IMR-90 (cell line): ENCODE data around the gene ZFYVE26. TPM values are rescaled to one million over a fixed set of nuclear protein-coding genes. Genes with fewer than 3 reads are reported as not detected.

ENCODE experiments used
- ATAC-seq: fragments of 200-7000 bp; cut with Tn5 transposase; 2 replicates; pipeline ENCODE4 v1.9.1; 2020; ENCODE audit warnings: low read depth, mild to moderate bottlenecking, moderate library complexity
- BruUV-seq: library from RNA; stranded (reverse); fragments of 400-500 nt; replicated peaks from 2 replicates; lab custom pipeline; 2021; lab: Mats Ljungman, UMichigan
- CTCF ChIA-PET: fragments of 300-600 bp; formaldehyde crosslinking; extraction: SDS; loops from one replicate; lab custom pipeline; 2021; ENCODE audit warnings: antibody characterized with exemption; lab: Yijun Ruan, JAX
- POLR2A ChIA-PET: fragments of 300-600 bp; sonication (Branson Sonifier 250); formaldehyde crosslinking; loops from one replicate; lab custom pipeline; 2022; ENCODE audit warnings: antibody characterized with exemption; ENCODE audit not compliant: unreplicated experiment; lab: Charles Lee
- DNase-seq: peaks from one replicate; pipeline ENCODE4 v3.0.0; 2013
- H2AFZ ChIP-seq: replicated peaks from 2 replicates; pipeline ENCODE3; 2013; ENCODE audit warnings: low read length, mild to moderate bottlenecking; ENCODE audit not compliant: poor library complexity
- H2AK5ac ChIP-seq: 2 replicates; pipeline ENCODE4 v1.6.1; 2013; ENCODE audit warnings: low read depth, low read length, inconsistent platforms
- H2AK9ac ChIP-seq: replicated peaks from 2 replicates; pipeline ENCODE3; 2013; ENCODE audit warnings: mild to moderate bottlenecking, low read depth, low read length, moderate library complexity; ENCODE audit not compliant: poor library complexity
- H2BK120ac ChIP-seq: 2 replicates; pipeline ENCODE4 v1.6.1; 2013; ENCODE audit warnings: low read depth, low read length, inconsistent platforms
- H2BK15ac ChIP-seq: 3 replicates; pipeline ENCODE4 v1.6.1; 2013; ENCODE audit warnings: low read depth, low read length, inconsistent platforms
- H2BK20ac ChIP-seq: 2 replicates; pipeline ENCODE4 v1.6.1; 2013; ENCODE audit warnings: low read depth, mild to moderate bottlenecking, inconsistent platforms, low read length, moderate library complexity
- H2BK5ac ChIP-seq: 2 replicates; pipeline ENCODE4 v1.6.1; 2013; ENCODE audit warnings: mild to moderate bottlenecking, low read depth, low read length, inconsistent platforms; ENCODE audit not compliant: poor library complexity, severe bottlenecking
- H3K14ac ChIP-seq: replicated peaks from 2 replicates; pipeline ENCODE4 v1.6.1; 2013; ENCODE audit warnings: low read depth, low read length, inconsistent platforms
- H3K18ac ChIP-seq: 2 replicates; pipeline ENCODE4 v1.6.1; 2013; ENCODE audit warnings: low read depth, low read length, control low read depth
- H3K23ac ChIP-seq: 2 replicates; pipeline ENCODE4 v1.6.1; 2013; ENCODE audit warnings: low read depth, low read length, inconsistent platforms
- H3K27ac ChIP-seq: 2 replicates; pipeline ENCODE4 v1.5.1; 2013; ENCODE audit warnings: mild to moderate bottlenecking, control low read depth, low read length; ENCODE audit not compliant: insufficient read depth
- H3K27me3 ChIP-seq: 2 replicates; pipeline ENCODE4 v1.6.1; 2013; ENCODE audit warnings: low read length; ENCODE audit not compliant: control insufficient read depth, insufficient read depth
- H3K36me3 ChIP-seq: 2 replicates; pipeline ENCODE4 v1.6.1; 2013; ENCODE audit warnings: low read length, mixed read lengths; ENCODE audit not compliant: control insufficient read depth, insufficient read depth
- H3K4ac ChIP-seq: 2 replicates; pipeline ENCODE4 v1.6.1; 2013; ENCODE audit warnings: low read depth, low read length, inconsistent platforms
- H3K4me1 ChIP-seq: 2 replicates; pipeline ENCODE4 v1.6.1; 2013; ENCODE audit warnings: low read length, mixed read lengths; ENCODE audit not compliant: control insufficient read depth, insufficient read depth
- H3K4me2 ChIP-seq: 2 replicates; pipeline ENCODE4 v1.6.1; 2013; ENCODE audit warnings: low read depth, mild to moderate bottlenecking, control low read depth, low read length, moderate library complexity
- H3K4me3 ChIP-seq: 2 replicates; pipeline ENCODE4 v1.5.1; 2013; ENCODE audit warnings: low read depth, mild to moderate bottlenecking, control low read depth, low read length, moderate library complexity; ENCODE audit not compliant: insufficient read depth
- H3K56ac ChIP-seq: 2 replicates; pipeline ENCODE4 v1.6.1; 2013; ENCODE audit warnings: low read length, inconsistent platforms; ENCODE audit not compliant: insufficient read depth; ENCODE audit errors: extremely low read depth
- H3K79me1 ChIP-seq, 2 experiments: 2 replicates each; pipeline ENCODE4 v1.6.1; 2013; ENCODE audit warnings: low read length in 2 of 2, inconsistent platforms in 1 of 2, low read depth in 1 of 2
- H3K9ac ChIP-seq: 2 replicates; pipeline ENCODE4 v1.6.1; 2013; ENCODE audit warnings: low read depth, low read length, control low read depth
- H3K9me1 ChIP-seq: 2 replicates; pipeline ENCODE4 v1.6.1; 2013; ENCODE audit warnings: low read length, inconsistent platforms; ENCODE audit not compliant: insufficient read depth
- H3K9me3 ChIP-seq: 2 replicates; pipeline ENCODE4 v1.6.1; 2013; ENCODE audit warnings: low read length; ENCODE audit not compliant: control insufficient read depth, insufficient read depth
- H4K20me1 ChIP-seq: 2 replicates; pipeline ENCODE4 v1.6.1; 2013; ENCODE audit warnings: low read length, inconsistent platforms; ENCODE audit not compliant: insufficient read depth
- H4K5ac ChIP-seq: 2 replicates; pipeline ENCODE4 v1.6.1; 2013; ENCODE audit warnings: mild to moderate bottlenecking, low read depth, low read length, control low read depth
- H4K8ac ChIP-seq, 2 experiments: 2 replicates each; pipeline ENCODE4 v1.6.1; 2013; ENCODE audit warnings: low read depth in 2 of 2, low read length in 2 of 2, control low read depth in 1 of 2, inconsistent platforms in 1 of 2
- H4K91ac ChIP-seq: 2 replicates; pipeline ENCODE4 v1.6.1; 2013; ENCODE audit warnings: low read depth, low read length, inconsistent platforms; ENCODE audit not compliant: insufficient read depth
- BHLHE40 ChIP-seq: fragments of 150-350 bp; IDR thresholded peaks from 2 replicates; pipeline ENCODE4 v1.6.1; 2016; ENCODE audit warnings: mild to moderate bottlenecking, low read depth, low read length
- CEBPB ChIP-seq: IDR thresholded peaks from 2 replicates; pipeline ENCODE4 v1.6.1; 2012; ENCODE audit warnings: low read depth, low read length, improper control_type of control experiment
- RCOR1 ChIP-seq: IDR thresholded peaks from 2 replicates; pipeline ENCODE4 v1.6.1; 2012; ENCODE audit warnings: mild to moderate bottlenecking, low read length, improper control_type of control experiment; ENCODE audit not compliant: insufficient replicate concordance
- RFX5 ChIP-seq: IDR thresholded peaks from 2 replicates; pipeline ENCODE4 v1.8.0; 2012; ENCODE audit warnings: low read depth, mild to moderate bottlenecking, low read length, moderate library complexity
- WGBS, 2 experiments: methylation state at CpG; one replicate each; pipeline versions ENCODE4 v1.1.5 to v1.1.7; 2013; ENCODE audit warnings: missing lambda C conversion rate in 2 of 2; ENCODE audit not compliant: insufficient read length in 1 of 2; ENCODE audit errors: extremely low coverage in 2 of 2; 5-methylcytosine and 5-hydroxymethylcytosine counted together
- dilution Hi-C: fragments of 300-500 bp; cut with HindIII; formaldehyde crosslinking; loops from one replicate; pipeline ENCODE4 v1.14.3; 2018; ENCODE audit warnings: low sequenced_read_pairs; ENCODE audit not compliant: unreplicated experiment
- in situ Hi-C: fragments of 300-500 bp; cut with MboI; formaldehyde crosslinking; loops from 3 replicates; pipeline ENCODE4 v1.14.3; 2019; ENCODE audit warnings: low sequenced_read_pairs, inconsistent platforms, mixed read lengths
- intact Hi-C: fragments of 100-400 bp; cut with micrococcal nuclease; formaldehyde crosslinking; loops from 2 replicates; pipeline ENCODE4 v1.10.0; 2022
- polyA plus RNA-seq, 3 experiments: library from polyadenylated mRNA; depleted of rRNA; stranded (reverse); fragments of >200 nt; gene quantifications; 2 replicates each; pipeline ENCODE4 v1.2.3, GENCODE V29; 2012; ENCODE audit warnings: low replicate concordance in 1 of 3
- total RNA-seq: library from RNA; depleted of rRNA; stranded (reverse); fragments of >200 nt; gene quantifications from 2 replicates; pipeline ENCODE4 v1.2.3, GENCODE V29; 2012

The ZFYVE26 gene
- total and polyA plus RNA-seq, 2 of the 4 experiments (the other 2 are of a cell fraction) = 6.0 to 11.1 TPM

DNA sequence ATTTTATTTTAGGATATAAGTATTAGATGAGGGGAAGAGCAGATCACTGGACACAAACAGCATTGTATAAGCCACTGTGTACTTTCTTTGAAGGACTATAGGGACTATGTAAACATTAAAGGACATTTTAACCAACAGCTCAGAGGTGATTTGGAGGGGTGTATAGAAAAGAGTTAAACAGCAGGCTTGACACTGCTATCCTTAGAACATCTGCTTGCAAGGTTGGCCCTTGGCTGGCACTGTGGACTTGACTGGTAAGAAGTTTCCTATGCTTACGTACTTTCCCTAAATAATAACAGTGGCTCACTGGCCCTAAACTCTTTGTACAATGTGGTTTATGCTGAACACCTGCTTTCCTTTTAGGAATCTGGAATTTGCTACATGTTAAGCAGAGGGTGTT is 28.7 kb downstream of the ZFYVE26 start:
- no peak overlapping the region for H4K5ac ChIP-seq
- no peak overlapping the region for H2BK5ac ChIP-seq
- no peak overlapping the region for H4K8ac ChIP-seq
- H3K36me3 ChIP-seq = peaks cover 44% of the 10 kb centered on the region
- BruUV-seq = no TSS peak
- in situ Hi-C loops = no loop called here
- H2BK20ac ChIP-seq = no peak overlapping the region
- no peak overlapping the region for H3K18ac ChIP-seq
- no peak overlapping the region for H3K9ac ChIP-seq
- no peak overlapping the region for H2AK5ac ChIP-seq
- no peak overlapping the region for H2AFZ ChIP-seq
- intact Hi-C loops = no loop called here
- H3K4ac ChIP-seq = no peak overlapping the region
- no peak for ATAC-seq
- no peaks in the 10 kb centered on the region for H3K79me1 ChIP-seq
- H3K56ac ChIP-seq = no peak overlapping the region
- no peaks in the 10 kb centered on the region for H3K9me3 ChIP-seq
- H3K14ac ChIP-seq = no peak overlapping the region
- no peak overlapping the region for H3K4me2 ChIP-seq
- TF ChIP-seq RFX5 (no peak), BHLHE40 (no peak), CEBPB (no peak), RCOR1 (no peak)
- no CpG with 5 or more reads among the region's 1 CpG for WGBS, 2 experiments
- no peaks in the 10 kb centered on the region for H3K9me1 ChIP-seq
- no peak overlapping the region for H2BK15ac ChIP-seq
- dilution Hi-C loops = no loop called here
- no peak overlapping the region for H3K27ac ChIP-seq
- H4K91ac ChIP-seq = no peak overlapping the region
- no peak for DNase-seq
- no peak overlapping the region for H2BK120ac ChIP-seq
- CTCF ChIA-PET = no interaction called here
- no peak overlapping the region for H3K23ac ChIP-seq
- H3K4me1 ChIP-seq = no peaks in the 10 kb centered on the region; the same call in 1 of the 2 replicates
- no peak overlapping the region for H3K4me3 ChIP-seq
- H3K27me3 ChIP-seq = no peaks in the 10 kb centered on the region
- POLR2A ChIA-PET = no interaction called here
- H2AK9ac ChIP-seq = no peak overlapping the region
- H4K20me1 ChIP-seq = no peaks in the 10 kb centered on the region
